Progenitor cell of endocrine pancreas (in vitro differentiated cells): ENCODE measurements around the gene ARHGEF16. TPM values are rescaled to one million over a fixed set of nuclear protein-coding genes. Genes with fewer than 3 reads are reported as not detected.

Source experiments
- DNase-seq: peaks from one replicate; pipeline ENCODE4 v3.0.0; 2021; ENCODE audit warnings: low spot score; ENCODE audit not compliant: unreplicated experiment
- H3K27ac Mint-ChIP-seq: 2 replicates; pipeline ENCODE4 v1.8.0; 2021; ENCODE audit warnings: mild to moderate bottlenecking, moderate library complexity, mixed read lengths
- H3K27me3 Mint-ChIP-seq: 2 replicates; pipeline ENCODE4 v1.8.0; 2021; ENCODE audit warnings: mixed read lengths
- H3K36me3 Mint-ChIP-seq: 2 replicates; pipeline ENCODE4 v1.8.0; 2022; ENCODE audit warnings: mixed read lengths; ENCODE audit not compliant: insufficient read depth
- H3K4me1 Mint-ChIP-seq: 2 replicates; pipeline ENCODE4 v1.8.0; 2021; ENCODE audit warnings: low read depth, mixed read lengths
- H3K4me3 Mint-ChIP-seq: 2 replicates; pipeline ENCODE4 v1.8.0; 2021; ENCODE audit warnings: low read depth, mild to moderate bottlenecking, moderate library complexity, mixed read lengths
- H3K9me3 Mint-ChIP-seq: 2 replicates; pipeline ENCODE4 v1.8.0; 2021; ENCODE audit warnings: low read depth, mixed read lengths
- total RNA-seq: library from RNA; stranded (reverse); gene quantifications from 2 replicates; pipeline ENCODE4 v1.2.1, GENCODE V29; 2021
- TF ChIP-seq, protein P1 (sequence below): fragments of 200-600 bp; sonication (generic); IDR thresholded peaks from one replicate; pipeline ENCODE4 v1.5.0; 2021; ENCODE audit warnings: antibody characterized with exemption, mild to moderate bottlenecking; ENCODE audit not compliant: unreplicated experiment

Gene ARHGEF16
- total RNA-seq, 1 donor from 2014 or later = 63.6 TPM

DNA sequence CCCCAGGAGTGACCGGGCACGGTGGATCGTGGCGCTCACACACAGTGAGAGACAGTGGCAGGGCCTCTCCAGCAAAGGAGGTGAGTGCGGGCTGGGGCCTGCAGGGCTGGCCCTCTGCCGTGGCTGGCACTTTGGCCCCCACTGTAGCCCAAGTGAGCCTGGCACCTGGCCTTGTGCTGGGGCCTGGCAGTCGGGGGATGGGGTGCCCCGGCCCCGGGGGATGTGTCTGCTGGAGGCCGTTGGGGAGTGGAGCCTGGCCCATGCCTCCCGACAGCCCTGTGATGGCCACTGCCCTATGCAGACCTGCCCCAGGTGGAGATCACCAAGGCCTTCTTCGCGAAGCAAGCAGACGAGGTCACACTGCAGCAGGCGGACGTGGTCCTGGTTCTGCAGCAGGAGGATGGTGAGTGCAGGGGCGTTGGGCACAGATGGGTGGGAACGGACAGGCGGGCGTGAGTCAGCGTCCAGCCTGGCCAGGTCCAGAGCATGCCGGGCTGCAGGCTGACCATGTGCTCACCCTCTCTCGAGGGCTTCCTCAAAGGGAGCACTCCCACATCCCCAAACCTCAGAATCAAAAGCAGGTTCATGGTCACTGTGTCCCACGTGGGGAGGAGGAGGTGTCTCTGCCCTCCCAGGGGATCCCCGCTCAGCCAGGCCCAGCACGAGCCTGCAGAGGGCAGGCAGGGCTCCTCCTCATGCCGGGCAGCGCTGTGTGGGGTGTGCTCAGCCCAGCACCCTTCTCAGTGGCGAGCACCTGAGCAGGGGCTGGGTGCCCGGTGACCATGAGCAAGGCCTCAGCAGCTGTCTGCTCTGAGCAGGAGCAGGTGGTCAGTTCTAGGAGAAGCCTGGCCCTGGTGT lies 25.3 kb downstream of the ARHGEF16 start:
- no peak for DNase-seq
- H3K4me1 Mint-ChIP-seq = peaks cover 1% of the 10 kb centered on the region
- no peaks in the 10 kb centered on the region for H3K27me3 Mint-ChIP-seq
- no peak overlapping the region for H3K4me3 Mint-ChIP-seq
- no peaks in the 10 kb centered on the region for H3K9me3 Mint-ChIP-seq
- H3K27ac Mint-ChIP-seq = no peak overlapping the region
- H3K36me3 Mint-ChIP-seq = peaks cover 1% of the 10 kb centered on the region
- TF ChIP-seq, protein P1, sequence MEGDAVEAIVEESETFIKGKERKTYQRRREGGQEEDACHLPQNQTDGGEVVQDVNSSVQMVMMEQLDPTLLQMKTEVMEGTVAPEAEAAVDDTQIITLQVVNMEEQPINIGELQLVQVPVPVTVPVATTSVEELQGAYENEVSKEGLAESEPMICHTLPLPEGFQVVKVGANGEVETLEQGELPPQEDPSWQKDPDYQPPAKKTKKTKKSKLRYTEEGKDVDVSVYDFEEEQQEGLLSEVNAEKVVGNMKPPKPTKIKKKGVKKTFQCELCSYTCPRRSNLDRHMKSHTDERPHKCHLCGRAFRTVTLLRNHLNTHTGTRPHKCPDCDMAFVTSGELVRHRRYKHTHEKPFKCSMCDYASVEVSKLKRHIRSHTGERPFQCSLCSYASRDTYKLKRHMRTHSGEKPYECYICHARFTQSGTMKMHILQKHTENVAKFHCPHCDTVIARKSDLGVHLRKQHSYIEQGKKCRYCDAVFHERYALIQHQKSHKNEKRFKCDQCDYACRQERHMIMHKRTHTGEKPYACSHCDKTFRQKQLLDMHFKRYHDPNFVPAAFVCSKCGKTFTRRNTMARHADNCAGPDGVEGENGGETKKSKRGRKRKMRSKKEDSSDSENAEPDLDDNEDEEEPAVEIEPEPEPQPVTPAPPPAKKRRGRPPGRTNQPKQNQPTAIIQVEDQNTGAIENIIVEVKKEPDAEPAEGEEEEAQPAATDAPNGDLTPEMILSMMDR = no peak

DNA sequence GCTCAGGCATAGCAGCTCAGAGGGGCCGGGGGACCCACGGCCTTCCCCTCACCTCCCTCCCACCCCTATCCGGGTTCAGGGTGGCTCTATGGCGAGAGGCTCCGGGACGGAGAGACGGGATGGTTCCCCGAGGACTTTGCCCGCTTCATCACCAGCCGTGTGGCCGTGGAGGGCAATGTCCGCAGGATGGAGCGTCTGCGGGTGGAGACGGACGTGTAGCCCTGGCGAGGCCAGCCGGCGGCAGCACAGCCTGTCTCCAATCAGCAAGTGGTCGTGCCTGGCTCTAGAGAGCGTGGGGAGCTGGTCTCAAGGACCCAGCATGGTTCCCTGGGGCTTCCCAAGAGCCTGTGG lies 25.9 kb downstream of the ARHGEF16 start:
- Mint-ChIP-seq H3K4me1 (peaks cover 1% of the 10 kb centered on the region), H3K4me3 (no peak overlapping the region), H3K36me3 (peaks cover 4% of the 10 kb centered on the region), H3K9me3 (peaks cover 3% of the 10 kb centered on the region), H3K27me3 (no peaks in the 10 kb centered on the region), H3K27ac (no peak overlapping the region)
- no peak for DNase-seq
- TF ChIP-seq, protein P1 = no peak

DNA sequence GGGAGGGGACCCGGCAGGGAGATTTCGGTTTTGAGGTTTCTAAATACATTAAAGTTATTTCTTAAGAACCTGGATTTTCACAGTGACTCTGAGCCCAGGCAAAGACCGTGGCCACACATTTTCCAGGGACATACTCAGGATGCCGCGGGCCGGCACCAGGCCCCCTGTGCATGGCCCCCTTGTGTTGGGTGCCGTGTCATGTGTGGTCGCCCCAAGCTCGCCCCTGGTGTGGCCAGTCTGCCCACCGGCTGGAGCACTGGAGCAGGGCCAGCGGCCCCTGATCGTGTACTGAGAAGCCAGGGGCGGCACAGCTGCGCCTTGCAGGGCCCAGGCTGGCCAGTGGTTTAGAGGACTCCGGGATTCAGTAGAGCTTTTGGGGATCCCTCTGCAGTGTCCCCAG lies 26.6 kb downstream of the ARHGEF16 start:
- Mint-ChIP-seq H3K9me3 (peaks cover 3% of the 10 kb centered on the region), H3K27me3 (no peaks in the 10 kb centered on the region), H3K27ac (no peak overlapping the region), H3K4me3 (no peak overlapping the region), H3K4me1 (peaks cover 1% of the 10 kb centered on the region), H3K36me3 (peaks cover 6% of the 10 kb centered on the region)
- TF ChIP-seq, protein P1 = no peak
- no peak for DNase-seq

DNA sequence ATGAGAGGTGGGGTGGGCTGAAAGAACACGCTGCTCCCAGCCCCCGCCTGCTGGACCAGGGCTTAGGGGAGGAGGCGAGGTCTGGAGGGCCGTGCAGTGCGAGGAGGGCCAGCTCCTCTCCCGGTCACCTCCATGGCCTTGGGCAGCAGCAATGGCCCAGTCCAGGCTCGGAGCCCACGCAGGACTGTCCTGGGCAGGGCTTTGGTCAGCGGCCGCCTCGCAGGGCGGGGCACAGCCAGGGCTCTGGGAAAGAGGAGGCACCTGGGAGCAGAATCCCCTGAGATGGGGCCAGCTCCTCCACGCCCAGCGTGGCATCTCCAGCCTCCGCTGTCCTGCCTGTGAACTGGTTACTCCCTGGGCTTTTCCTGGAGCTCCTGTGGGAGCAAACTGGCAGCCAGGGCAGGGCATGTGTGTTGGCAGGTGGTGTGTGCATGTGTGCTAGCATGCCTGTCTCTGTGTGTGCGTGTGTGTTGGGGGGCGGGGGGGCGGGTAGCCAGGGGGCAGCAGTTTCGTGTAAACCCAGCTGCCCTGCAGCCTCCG lies 27.4 kb downstream of the ARHGEF16 start:
- Mint-ChIP-seq H3K4me1 (peaks cover 1% of the 10 kb centered on the region), H3K9me3 (peaks cover 3% of the 10 kb centered on the region), H3K36me3 (peaks cover 8% of the 10 kb centered on the region), H3K27ac (no peak overlapping the region), H3K27me3 (no peaks in the 10 kb centered on the region), H3K4me3 (no peak overlapping the region)
- no peak for DNase-seq
- TF ChIP-seq, protein P1 = no peak

DNA sequence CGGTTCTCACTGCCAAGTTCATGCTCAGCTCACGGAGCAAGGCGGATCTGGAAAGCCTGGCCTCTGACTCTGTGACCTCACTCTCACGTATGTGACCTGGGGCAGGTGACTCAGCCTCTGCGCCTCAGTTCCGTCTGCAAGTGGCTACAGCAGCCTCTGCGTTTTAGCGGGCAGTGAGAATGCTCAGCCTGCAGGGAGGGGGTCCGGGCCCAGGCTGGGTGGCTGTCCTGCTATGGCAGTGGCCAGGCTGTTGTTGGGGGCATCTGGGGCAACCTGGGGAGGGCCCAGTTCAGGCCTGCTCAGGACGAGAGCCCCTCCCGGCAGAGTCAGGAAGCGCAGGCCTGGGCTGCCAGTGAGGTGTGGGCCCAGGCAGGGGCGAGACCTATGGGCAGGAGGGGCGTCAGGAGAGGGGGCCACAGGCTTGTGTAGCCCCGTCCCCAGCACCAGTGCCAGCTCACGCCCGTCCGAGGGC lies 27.9 kb downstream of the ARHGEF16 start:
- H3K9me3 Mint-ChIP-seq = peaks cover 3% of the 10 kb centered on the region
- no peaks in the 10 kb centered on the region for H3K27me3 Mint-ChIP-seq
- no peak for DNase-seq

More for the DNA sequence above, 27.9 kb downstream of the ARHGEF16 start:
- TF ChIP-seq, protein P1 = no peak
- H3K4me3 Mint-ChIP-seq = no peak overlapping the region
- peaks cover 1% of the 10 kb centered on the region for H3K4me1 Mint-ChIP-seq
- H3K36me3 Mint-ChIP-seq = peaks cover 9% of the 10 kb centered on the region
- no peak overlapping the region for H3K27ac Mint-ChIP-seq
